B cell (primary cell): ENCODE results near the gene MBNL1. TPM values are rescaled to one million over a fixed set of nuclear protein-coding genes. Genes with fewer than 3 reads are reported as not detected.

Experiments used
- ATAC-seq: fragments of 200-7000 bp; cut with Tn5 transposase; one replicate; pipeline ENCODE4 v1.10.0; 2021; ENCODE audit warnings: low read depth, mild to moderate bottlenecking, moderate number of reproducible peaks, moderate library complexity
- CTCF ChIA-PET: fragments of 350-600 bp; sonication (Branson Sonifier 250); formaldehyde crosslinking; loops from one replicate; lab custom pipeline; 2021; ENCODE audit warnings: antibody characterized with exemption, inconsistent platforms; lab: Charles Lee
- POLR2A ChIA-PET: fragments of 350-600 bp; sonication (Branson Sonifier 250); formaldehyde crosslinking; loops from one replicate; lab custom pipeline; 2021; ENCODE audit warnings: antibody characterized with exemption; lab: Charles Lee
- DNase-seq: peaks from one replicate; pipeline ENCODE4 v3.0.0; 2013
- H2AFZ ChIP-seq: 2 replicates; pipeline ENCODE4 v1.6.1; 2012; ENCODE audit warnings: mild to moderate bottlenecking, low read depth, low read length; ENCODE audit not compliant: insufficient read depth, poor library complexity, severe bottlenecking
- H3K27ac ChIP-seq, 2 donors: 1 replicate in 1 of 2; 2 replicates in 1 of 2; pipeline ENCODE4 v1.5.1; 2012 to 2013; ENCODE audit warnings: low read length in 2 of 2, mild to moderate bottlenecking in 2 of 2, moderate library complexity in 1 of 2
- H3K27me3 ChIP-seq, 4 experiments: fragments of 200-600 bp in 1 of 4; sonication (generic) in 1 of 4; replicated peaks in 1 of 4; 1 replicate in 2 of 4; 2 replicates in 2 of 4; pipeline versions ENCODE4 v1.6.1 to v1.7.0; 2013 to 2016; ENCODE audit warnings: low read length in 3 of 4, mild to moderate bottlenecking in 2 of 4, mixed read lengths in 1 of 4, moderate library complexity in 1 of 4; ENCODE audit not compliant: insufficient read depth in 4 of 4, control insufficient read depth in 3 of 4; ENCODE audit errors: control extremely low read depth in 1 of 4
- H3K36me3 ChIP-seq, 2 experiments: replicated peaks in 1 of 2; 1 replicate in 1 of 2; 2 replicates in 1 of 2; pipeline versions ENCODE4 v1.6.1 to v1.7.1; 2013; ENCODE audit warnings: low read length in 1 of 2; ENCODE audit not compliant: insufficient read depth in 2 of 2, control insufficient read depth in 1 of 2; ENCODE audit errors: control extremely low read depth in 1 of 2, extremely low read depth in 1 of 2
- H3K4me1 ChIP-seq, 2 donors: fragments of 200-600 bp in 1 of 2; sonication (generic) in 1 of 2; 1 replicate in 1 of 2; 2 replicates in 1 of 2; pipeline versions ENCODE4 v1.5.1 to v1.6.1; 2013 to 2017; ENCODE audit warnings: low read length in 2 of 2; ENCODE audit not compliant: control insufficient read depth in 2 of 2, insufficient read depth in 2 of 2
- H3K4me2 ChIP-seq: replicated peaks from 2 replicates; pipeline ENCODE3; 2012; ENCODE audit warnings: mild to moderate bottlenecking, low read depth, low read length; ENCODE audit not compliant: poor library complexity, severe bottlenecking
- H3K4me3 ChIP-seq, 5 experiments: fragments of 200-600 bp in 1 of 5; sonication (generic) in 1 of 5; 1 replicate in 3 of 5; 2 replicates in 2 of 5; pipeline versions ENCODE4 v1.5.1 to v1.7.0; 2011 to 2016; ENCODE audit warnings: low read length in 4 of 5, mild to moderate bottlenecking in 4 of 5, low read depth in 2 of 5, control low read depth in 1 of 5, moderate library complexity in 1 of 5; ENCODE audit not compliant: insufficient read depth in 1 of 5; ENCODE audit errors: control extremely low read depth in 1 of 5, extremely low read depth in 1 of 5
- H3K79me2 ChIP-seq: fragments of 200-600 bp; sonication (generic); one replicate; pipeline ENCODE4 v1.6.0; 2016; ENCODE audit warnings: low read length; ENCODE audit not compliant: control insufficient read depth, insufficient read depth
- H3K9ac ChIP-seq: fragments of 200-600 bp; sonication (generic); 2 replicates; pipeline ENCODE4 v1.6.1; 2017; ENCODE audit warnings: mild to moderate bottlenecking, low read length, moderate library complexity
- H3K9me3 ChIP-seq, 3 donors: one replicate each; pipeline versions ENCODE4 v1.6.1 to v1.7.1; 2013; ENCODE audit warnings: low read length in 2 of 3; ENCODE audit not compliant: control insufficient read depth in 2 of 3, insufficient read depth in 1 of 3; ENCODE audit errors: control extremely low read depth in 1 of 3
- H4K20me1 ChIP-seq: 2 replicates; pipeline ENCODE4 v1.6.0; 2012; ENCODE audit warnings: mild to moderate bottlenecking, low read length; ENCODE audit not compliant: insufficient read depth, control insufficient read depth, poor library complexity, severe bottlenecking
- H3K27ac Mint-ChIP-seq: one replicate; pipeline ENCODE4 v1.8.0; 2021; ENCODE audit warnings: mixed read lengths
- H3K27me3 Mint-ChIP-seq: one replicate; pipeline ENCODE4 v1.8.0; 2021; ENCODE audit warnings: mixed read lengths
- H3K4me1 Mint-ChIP-seq: one replicate; pipeline ENCODE4 v1.8.0; 2021; ENCODE audit warnings: mixed read lengths
- H3K4me3 Mint-ChIP-seq: one replicate; pipeline ENCODE4 v1.8.0; 2021; ENCODE audit warnings: mixed read lengths
- H3K9me3 Mint-ChIP-seq: one replicate; pipeline ENCODE4 v1.8.0; 2022; ENCODE audit warnings: mixed read lengths; ENCODE audit not compliant: insufficient read depth
- CTCF ChIP-seq: fragments of 200-600 bp; IDR thresholded peaks from one replicate; pipeline ENCODE4 v1.8.0; 2022; ENCODE audit warnings: antibody characterized with exemption, mild to moderate bottlenecking
- EZH2 ChIP-seq: IDR thresholded peaks from 2 replicates; pipeline ENCODE4 v1.6.1; 2012; ENCODE audit warnings: borderline replicate concordance, low read depth, mild to moderate bottlenecking, moderate library complexity, low read length; ENCODE audit not compliant: insufficient read depth, poor library complexity, severe bottlenecking
- WGBS: methylation state at CpG from one replicate; pipeline ENCODE4 v1.1.5; 2013; ENCODE audit warnings: missing lambda C conversion rate; ENCODE audit not compliant: insufficient coverage; 5-methylcytosine and 5-hydroxymethylcytosine counted together
- intact Hi-C: fragments of 100-400 bp; cut with micrococcal nuclease; formaldehyde crosslinking; loops from one replicate; pipeline ENCODE4 v1.10.0; 2022
- polyA plus RNA-seq: library from polyadenylated mRNA; depleted of rRNA; stranded (reverse); fragments of >200 nt; gene quantifications from 2 replicates; pipeline ENCODE4 v1.2.3, GENCODE V29; 2012
- total RNA-seq, 2 donors: library from RNA; stranded (reverse); fragments of 120-200 nt in 1 of 2; gene quantifications; 1 replicate in 1 of 2; 2 replicates in 1 of 2; pipeline versions ENCODE4 v1.2.3 to v1.2.4, GENCODE V29; 2013 to 2022

MBNL1 gene
- total and polyA plus RNA-seq, 2 donors (not counting 1 experiment from before 2014, with no cell fraction given): 195 to 505 TPM

- peak overlapping the region in 1 of 2 donors; percentile 70 for H3K27ac ChIP-seq
Observed at GRCh38 chr3:152302521-152303021, 33.8 kb downstream of the MBNL1 start.

More at GRCh38 chr3:152302521-152303021, 33.8 kb downstream of the MBNL1 start:
- no peaks in the 10 kb centered on the region for H3K9me3 Mint-ChIP-seq
- intact Hi-C loops: loop anchor here (2.0 to 5.0 kb wide), 2 partner anchors 14 to 40 kb away; no protein-coding TSS in a partner anchor
- Histone ChIP-seq H4K20me1 (peaks cover 42% of the 10 kb centered on the region), H3K4me3 (no peak overlapping the region), H3K4me2 (peak overlapping the region; percentile 29), H3K36me3 (peaks cover 6 to 56% of the 10 kb centered on the region in 2 experiments), H3K9ac (peak overlapping the region; percentile 9), H3K27me3 (no peaks in the 10 kb centered on the region), H3K4me1 (peaks cover 44 to 73% of the 10 kb centered on the region in 2 donors), H3K9me3 (no peaks in the 10 kb centered on the region), H2AFZ (no peak overlapping the region), H3K79me2 (peaks cover 100% of the 10 kb centered on the region)
- POLR2A ChIA-PET: no interaction called here
- no CpG with 5 or more reads among the region's 4 CpGs for WGBS
- TF ChIP-seq EZH2: no peak
- TF ChIP-seq CTCF: no peak
- CTCF ChIA-PET: interaction anchor here (0.8 to 2.0 kb wide), 2 partner anchors 15 to 119 kb away, joined by 4 to 8 read pairs; no protein-coding TSS in a partner anchor
- DNase-seq (no peak), ATAC-seq (no peak)
- no peaks in the 10 kb centered on the region for H3K27me3 Mint-ChIP-seq
- peaks cover 76% of the 10 kb centered on the region for H3K4me1 Mint-ChIP-seq
- peak overlapping the region; percentile 46 for H3K27ac Mint-ChIP-seq
- peak overlapping the region; percentile 43 for H3K4me3 Mint-ChIP-seq
